Stimulated activated CD4-positive, alpha-beta T cell treated with anti-CD3 and anti-CD28 coated beads, Interleukin-2, amount 100 ng/mL, for 24 hours (primary cell): ENCODE measurements around the gene DLG2.

Experiments used
- DNase-seq, 2 donors: peaks; one replicate each; pipeline ENCODE4 v3.0.0-alpha.2; 2020

Gene DLG2

GRCh38 chr11:84140386-84141169, 1486.6 kb downstream of the DLG2 start:
- no peak for DNase-seq

- DNase-seq = no peak
Observed at GRCh38 chr11:84137960-84138359, 1489.2 kb downstream of the DLG2 start.

DNA sequence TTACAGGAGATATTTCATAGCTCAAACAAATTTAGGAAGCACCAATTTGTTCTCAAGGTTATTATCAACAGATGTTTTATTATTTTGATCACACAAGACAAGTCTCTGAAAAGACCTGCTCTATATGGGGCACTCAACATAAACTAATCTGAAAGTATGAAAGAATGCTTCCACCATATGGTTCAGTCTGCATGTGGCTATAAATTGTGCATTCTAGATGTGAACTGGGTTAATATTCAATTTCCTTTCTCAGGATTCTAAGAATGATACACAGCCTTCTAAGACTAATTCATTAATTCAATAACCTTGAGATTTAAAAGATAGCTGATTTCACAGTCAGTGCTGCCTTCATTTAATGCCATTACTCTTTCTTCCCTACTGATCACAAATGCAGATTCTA, 1489.6 kb downstream of the DLG2 start:
- no peak for DNase-seq

- no peak for DNase-seq
Observed at GRCh38 chr11:84136926-84137325, 1490.2 kb downstream of the DLG2 start.

DNA sequence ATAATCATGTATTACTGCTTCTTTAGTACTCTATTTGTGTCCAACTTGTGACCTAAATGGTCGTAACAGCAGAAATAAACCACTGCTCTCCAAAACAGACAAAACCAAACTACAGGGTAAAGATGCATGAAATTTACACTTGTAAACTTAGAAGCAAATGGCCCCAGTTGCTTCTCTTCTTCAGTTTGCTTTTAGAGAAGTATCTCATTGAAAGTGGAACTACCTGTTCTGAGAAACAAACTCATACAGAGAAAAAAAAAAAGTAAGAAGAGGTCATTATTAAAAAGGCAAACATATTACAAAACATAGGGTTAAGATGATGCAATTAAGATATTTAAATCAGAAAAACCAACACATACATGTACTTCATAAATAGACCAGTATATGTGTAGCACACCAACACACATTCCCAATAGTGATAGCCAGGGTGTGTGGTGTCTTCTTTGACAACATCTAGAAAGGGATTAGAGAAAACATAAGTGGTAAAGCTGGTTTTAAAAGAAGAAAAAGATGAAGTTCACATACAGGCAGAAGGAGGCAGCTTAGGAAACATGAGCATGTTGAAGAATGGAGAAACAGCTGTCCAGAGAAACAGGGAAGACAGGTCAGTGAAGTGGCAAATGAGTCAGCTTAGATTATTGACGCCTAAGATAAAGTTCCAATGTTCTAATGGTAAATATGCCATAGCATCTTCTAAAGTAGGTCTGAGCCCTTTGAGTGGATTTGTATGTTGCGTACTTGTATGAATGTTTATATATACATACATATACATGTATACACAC, 1496.3 kb downstream of the DLG2 start:
- DNase-seq = no peak

GRCh38 chr11:84129961-84130576, 1497.1 kb downstream of the DLG2 start:
- no peak for DNase-seq

DNA sequence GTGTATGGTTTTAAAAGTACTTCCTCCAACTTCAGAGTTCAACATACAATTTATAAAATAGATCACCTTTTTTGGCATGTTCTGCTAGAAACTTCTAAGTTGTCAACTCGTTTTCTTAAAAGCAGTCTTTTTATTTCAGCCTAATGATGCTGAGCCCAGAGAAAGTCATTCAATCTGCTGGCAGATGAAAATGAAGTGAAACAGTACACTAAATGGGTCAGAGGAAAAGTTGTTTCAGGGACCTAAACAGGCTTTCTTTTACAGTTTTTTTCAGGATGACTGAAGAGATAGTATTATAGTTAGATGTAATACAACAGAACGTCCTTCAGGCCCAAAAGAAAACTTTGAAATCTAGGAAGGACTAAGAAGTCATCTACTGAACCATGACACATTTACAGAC, 1498.3 kb downstream of the DLG2 start:
- DNase-seq = no peak

GRCh38 chr11:84117394-84117793, 1509.8 kb downstream of the DLG2 start:
- DNase-seq = no peak

DNA sequence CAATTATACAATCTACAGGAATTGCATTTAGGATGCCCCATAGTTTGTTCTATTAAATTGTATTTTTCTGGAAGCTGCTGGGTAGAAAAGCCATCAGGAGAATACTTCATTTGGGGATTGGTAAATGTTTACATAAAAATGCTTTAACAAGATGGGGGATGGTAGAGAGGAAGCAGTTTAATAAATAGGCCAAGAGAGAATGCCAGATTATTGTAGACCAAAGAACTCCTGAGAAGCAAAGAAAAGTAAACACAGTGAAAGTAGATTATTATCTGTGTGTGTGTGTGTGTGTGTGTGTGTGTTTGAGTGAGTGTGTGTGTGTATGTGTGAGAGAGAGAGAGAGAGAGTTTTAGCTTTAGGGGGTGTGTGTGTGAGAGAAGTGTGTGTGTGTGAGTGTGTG, 1520.6 kb downstream of the DLG2 start:
- no peak for DNase-seq

- DNase-seq = no peak
Observed at GRCh38 chr11:84105148-84105547, 1522.0 kb downstream of the DLG2 start.

GRCh38 chr11:84103096-84103495, 1524.0 kb downstream of the DLG2 start:
- DNase-seq = no peak

- DNase-seq = no peak
Observed at GRCh38 chr11:84097186-84097585, 1530.0 kb downstream of the DLG2 start.

GRCh38 chr11:84091212-84091986, 1535.7 kb downstream of the DLG2 start:
- no peak for DNase-seq

DNA sequence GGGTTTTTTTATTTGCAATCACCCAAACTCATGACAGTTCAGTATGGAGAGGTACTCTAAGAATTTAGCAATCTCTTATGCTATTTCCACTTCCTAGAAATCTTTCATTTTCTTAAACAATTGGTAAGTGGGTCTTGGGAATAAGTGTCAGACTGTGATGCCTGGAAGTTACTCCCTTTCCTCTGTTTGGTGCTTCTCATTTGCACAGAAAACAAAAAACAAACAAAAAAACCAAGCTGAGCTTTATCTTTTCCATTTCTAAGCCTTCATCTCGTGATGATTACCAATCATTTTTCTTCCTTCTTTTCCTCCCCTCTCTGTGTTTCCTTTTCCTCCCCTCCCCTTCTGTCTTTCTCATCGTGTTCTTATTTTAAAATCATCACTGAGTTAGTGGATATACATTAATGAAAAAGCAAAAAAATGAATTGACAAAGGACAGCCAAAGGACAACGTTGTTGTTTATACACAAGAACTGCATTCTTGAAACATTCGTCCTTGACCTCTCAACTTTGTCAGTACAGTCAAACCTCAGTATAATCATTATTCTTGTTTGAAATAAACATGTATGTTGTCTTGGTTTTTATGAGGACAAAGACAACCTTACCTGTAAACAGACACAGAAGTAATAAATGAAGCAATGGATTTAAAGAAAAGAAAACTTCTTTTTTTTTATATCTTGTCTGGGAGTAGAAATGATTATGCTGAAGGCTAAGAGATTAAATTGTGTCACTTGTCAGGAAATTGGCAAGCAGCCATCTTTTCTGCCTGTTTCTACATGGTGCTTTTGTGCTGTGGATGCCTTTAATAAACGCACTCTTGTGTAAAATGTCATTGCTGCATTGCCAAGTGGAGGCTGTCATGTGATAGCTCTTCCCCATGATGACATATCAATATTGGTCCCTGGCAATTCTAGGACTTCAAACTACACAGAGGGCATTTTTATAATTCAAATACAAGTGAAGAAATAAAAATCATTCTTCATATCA, 1537.8 kb downstream of the DLG2 start:
- no peak for DNase-seq

DNA sequence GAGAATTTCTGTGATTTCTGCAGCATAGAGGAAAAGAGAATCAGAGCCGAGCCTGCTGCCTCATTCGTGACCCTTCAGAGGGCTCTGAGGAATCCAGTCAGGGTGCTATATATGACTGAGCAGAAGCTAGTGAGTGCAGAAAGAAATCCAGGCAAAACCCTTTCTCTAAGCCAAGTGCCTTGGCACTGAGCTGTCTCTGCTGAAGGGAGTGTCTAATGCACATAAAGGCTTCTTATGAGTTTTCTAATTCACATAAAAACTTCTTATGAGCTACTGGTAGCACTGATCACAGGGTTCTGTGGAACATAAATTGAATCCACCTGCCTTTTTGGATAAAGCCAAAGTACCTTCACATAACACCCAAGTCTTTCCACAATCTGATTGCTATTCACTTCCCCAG, 1555.3 kb downstream of the DLG2 start:
- DNase-seq = no peak

DNA sequence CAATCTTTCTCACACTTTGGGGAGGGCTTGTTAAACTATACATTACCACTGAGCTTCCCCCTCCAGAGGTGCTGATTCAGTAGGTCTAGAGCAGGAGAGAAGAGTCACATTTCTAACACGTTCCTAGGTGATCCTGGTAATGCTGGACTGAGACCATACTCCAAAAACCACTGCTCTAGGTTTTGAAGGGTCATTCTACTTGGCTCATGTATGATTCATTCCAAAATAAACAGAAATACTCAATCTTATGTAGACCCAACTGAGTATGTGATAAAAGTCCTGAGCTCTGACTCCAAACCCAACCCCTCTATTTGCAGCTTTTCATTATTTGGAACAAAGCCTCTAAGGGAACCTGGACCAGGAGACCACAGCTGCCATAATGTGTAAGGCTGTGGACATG, 1558.1 kb downstream of the DLG2 start:
- DNase-seq = no peak

- no peak for DNase-seq
Observed at GRCh38 chr11:84061726-84062125, 1565.4 kb downstream of the DLG2 start.

- DNase-seq = no peak
Observed at GRCh38 chr11:84056653-84057376, 1570.3 kb downstream of the DLG2 start.

DNA sequence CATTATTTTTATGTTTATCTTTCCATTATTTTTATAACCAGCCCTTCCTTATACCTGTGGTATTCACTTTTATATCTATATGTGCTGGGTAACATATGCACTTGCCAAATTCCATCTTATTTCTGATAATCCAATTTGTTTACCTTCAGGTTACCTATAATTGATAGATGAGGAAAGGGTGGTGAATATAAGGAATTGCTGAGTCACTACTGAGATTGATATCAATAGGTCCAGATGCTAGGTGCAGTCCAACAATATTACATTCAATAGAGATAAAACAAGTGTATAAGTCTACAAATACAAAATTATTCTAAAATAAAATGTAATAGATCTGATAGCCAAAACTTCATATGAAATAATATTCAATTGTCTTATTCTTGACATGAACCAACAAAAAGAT, 1582.0 kb downstream of the DLG2 start:
- no peak for DNase-seq

- no peak for DNase-seq
Observed at GRCh38 chr11:84044706-84045105, 1582.4 kb downstream of the DLG2 start.

DNA sequence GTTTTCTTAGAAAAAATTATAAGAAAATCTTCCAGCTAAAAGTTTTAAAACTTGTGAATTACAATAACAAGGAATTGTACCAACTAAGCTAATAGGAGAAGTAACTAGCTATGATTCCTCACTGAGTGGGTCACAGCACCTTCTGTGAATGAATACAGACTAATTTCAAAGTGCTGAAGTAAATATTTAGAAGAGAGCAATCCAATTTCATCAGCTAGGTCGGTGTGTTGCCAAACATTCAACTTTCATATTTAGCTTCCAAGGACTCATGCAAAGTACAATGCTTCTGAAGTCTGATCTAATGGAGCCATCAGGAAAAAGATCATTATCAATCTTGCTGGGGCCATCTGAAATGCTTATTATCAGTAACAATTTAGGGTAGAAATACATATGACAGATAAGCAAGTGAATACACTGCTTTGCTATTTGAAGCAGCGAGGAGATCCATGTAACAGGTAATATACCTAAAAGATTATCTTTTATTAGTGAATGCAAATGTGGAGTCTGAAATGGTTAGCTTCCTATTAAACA, 1590.4 kb downstream of the DLG2 start:
- no peak for DNase-seq
